ENCODE data around the gene GPSM3.

The GPSM3 gene

GRCh38 chr6:32183483-32184083 lies 8.9 kb downstream of the GPSM3 start:
- H3K4me3 ChIP-seq (ENCODE audit: low read depth, low read length): no peak overlapping the region
- TF ChIP-seq CTCF (IDR thresholded peaks at IDR 0.05; ENCODE audit: low read depth, low read length): no peak

- no peak overlapping the region for H3K4me3 ChIP-seq (ENCODE audit: low read depth, low read length)
- TF ChIP-seq CTCF (IDR thresholded peaks at IDR 0.05; ENCODE audit: low read depth, low read length): no peak
These were observed 9.4 kb downstream of the GPSM3 start for GRCh38 chr6:32183030-32183429.

- TF ChIP-seq CTCF (IDR thresholded peaks at IDR 0.05; ENCODE audit: low read depth, low read length): no peak
- H3K4me3 ChIP-seq (ENCODE audit: low read depth, low read length): no peak overlapping the region
These were observed 9.9 kb downstream of the GPSM3 start for GRCh38 chr6:32182555-32182981.

- no peak overlapping the region for H3K4me3 ChIP-seq (ENCODE audit: low read depth, low read length)
- no peak for TF ChIP-seq CTCF (IDR thresholded peaks at IDR 0.05; ENCODE audit: low read depth, low read length)
These were observed 10.4 kb downstream of the GPSM3 start for GRCh38 chr6:32181915-32182529.

- no peak for TF ChIP-seq CTCF (IDR thresholded peaks at IDR 0.05; ENCODE audit: low read depth, low read length)
- no peak overlapping the region for H3K4me3 ChIP-seq (ENCODE audit: low read depth, low read length)
These were observed 11.2 kb downstream of the GPSM3 start for GRCh38 chr6:32181148-32181702.

- no peak overlapping the region for H3K4me3 ChIP-seq (ENCODE audit: low read depth, low read length)
- TF ChIP-seq CTCF (IDR thresholded peaks at IDR 0.05; ENCODE audit: low read depth, low read length): no peak
These were observed 12.6 kb downstream of the GPSM3 start for GRCh38 chr6:32179766-32180405.

Data from WI38 (cell line).